Activated CD8-positive, alpha-beta memory T cell treated with anti-CD3 and anti-CD28 coated beads for 36 hours (primary cell): ENCODE measurements around the gene ALDH6A1. TPM values are rescaled to one million over a fixed set of nuclear protein-coding genes. Genes with fewer than 3 reads are reported as not detected.
"Not testable (repeated sequence)": the region's sequence is repeated elsewhere in the genome, so short reads cannot be mapped to it uniquely, and the experiment has no call there.

Source experiments
- CTCF ChIA-PET: fragments of 350-600 bp; sonication (Branson Sonifier 250); formaldehyde crosslinking; loops from one replicate; lab custom pipeline; 2021; ENCODE audit warnings: antibody characterized with exemption; lab: Charles Lee
- POLR2A ChIA-PET: fragments of 350-600 bp; sonication (Branson Sonifier 250); formaldehyde crosslinking; loops from one replicate; lab custom pipeline; 2021; ENCODE audit warnings: antibody characterized with exemption; lab: Charles Lee
- total RNA-seq, 2 experiments: library from RNA; stranded (reverse); gene quantifications; one replicate each; pipeline ENCODE4 v1.2.3, GENCODE V29; 2021

ALDH6A1 gene
- total RNA-seq = 10 to 100 TPM; 12.3 to 12.4 TPM

- ChIA-PET CTCF (no interaction called here), POLR2A (interaction anchor here (0.5 to 1.2 kb wide), 3 partner anchors 10 to 216 kb away, joined by 3 read pairs; no protein-coding TSS in a partner anchor)
These were observed at the start of gene ALDH6A1, which contains the start of gene LIN52 for GRCh38 chr14:74084277-74085046. Gene ALDH6A1 (minus strand): TSS chr14:74084453. CDS start chr14:74084394, 59 bp downstream. Gene LIN52 (plus strand): TSS chr14:74084956. CDS start chr14:74084975, 19 bp downstream.

DNA sequence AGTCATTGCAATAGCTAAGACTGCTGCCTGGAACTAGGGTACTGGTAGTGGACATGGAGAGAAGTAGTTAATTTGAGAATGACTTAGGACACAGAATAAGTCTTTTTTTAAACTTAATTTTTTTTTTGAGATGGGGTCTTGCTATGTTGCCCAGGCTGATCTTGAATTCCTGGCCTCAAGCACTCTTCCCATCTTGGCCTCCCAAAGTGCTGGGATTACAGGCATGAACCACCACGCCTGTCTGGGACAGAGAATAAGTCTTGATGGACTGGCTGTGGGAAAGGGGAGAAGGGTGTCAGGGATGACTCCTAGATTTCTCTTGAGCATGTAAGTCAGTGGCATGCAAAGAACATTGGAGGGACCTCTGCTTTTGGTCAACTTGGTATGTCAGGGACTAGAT is 43.4 kb upstream of the ALDH6A1 start:
- ChIA-PET CTCF (no interaction called here), POLR2A (no interaction called here)

GRCh38 chr14:74126315-74127013 is 42.2 kb upstream of the ALDH6A1 start:
- ChIA-PET CTCF (no interaction called here), POLR2A (no interaction called here)

GRCh38 chr14:74125487-74125886 is 41.2 kb upstream of the ALDH6A1 start:
- CTCF ChIA-PET, POLR2A ChIA-PET: not testable (repeated sequence)

GRCh38 chr14:74111395-74112216 is 27.4 kb upstream of the ALDH6A1 start:
- CTCF ChIA-PET = interaction anchor here (0.7 to 2.7 kb wide), 8 partner anchors 20 to 145 kb away, joined by 3 to 6 read pairs (median 4); no protein-coding TSS in a partner anchor
- POLR2A ChIA-PET = interaction anchor here (0.7 kb wide), 1 partner anchor 156 kb away, joined by 3 read pairs; no protein-coding TSS in a partner anchor

DNA sequence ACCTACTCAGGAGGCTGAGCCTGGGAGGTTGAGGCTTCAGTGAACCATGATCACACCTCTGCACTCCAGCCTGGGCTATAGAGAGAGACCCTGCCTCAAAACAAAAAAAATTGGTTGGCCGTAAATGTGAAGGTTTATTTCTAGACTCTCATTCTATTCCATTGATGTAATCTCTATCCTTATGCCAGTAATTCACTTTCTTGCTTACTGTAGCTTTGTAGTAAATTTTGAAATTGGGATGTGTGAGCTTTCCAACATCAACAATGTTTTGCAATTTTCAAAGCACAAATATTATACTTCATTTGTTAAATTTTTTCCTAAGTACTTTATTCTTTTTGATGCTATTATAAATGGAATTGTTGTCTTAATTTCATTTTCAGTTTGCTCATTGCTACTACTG is 25.1 kb upstream of the ALDH6A1 start:
- POLR2A ChIA-PET = no interaction called here
- CTCF ChIA-PET = interaction anchor here (1.5 to 1.8 kb wide), 2 partner anchors 107 to 143 kb away, joined by 4 to 6 read pairs; no protein-coding TSS in a partner anchor

GRCh38 chr14:74105381-74105780 is 21.1 kb upstream of the ALDH6A1 start:
- CTCF ChIA-PET = no interaction called here

GRCh38 chr14:74089251-74090020 is 5.2 kb upstream of the ALDH6A1 start:
- ChIA-PET POLR2A (no interaction called here), CTCF (interaction anchor here (1.0 kb wide), 1 partner anchor 11 kb away, joined by 3 read pairs; no protein-coding TSS in a partner anchor)

More at GRCh38 chr14:74105381-74105780, 21.1 kb upstream of the ALDH6A1 start:
- POLR2A ChIA-PET = no interaction called here

DNA sequence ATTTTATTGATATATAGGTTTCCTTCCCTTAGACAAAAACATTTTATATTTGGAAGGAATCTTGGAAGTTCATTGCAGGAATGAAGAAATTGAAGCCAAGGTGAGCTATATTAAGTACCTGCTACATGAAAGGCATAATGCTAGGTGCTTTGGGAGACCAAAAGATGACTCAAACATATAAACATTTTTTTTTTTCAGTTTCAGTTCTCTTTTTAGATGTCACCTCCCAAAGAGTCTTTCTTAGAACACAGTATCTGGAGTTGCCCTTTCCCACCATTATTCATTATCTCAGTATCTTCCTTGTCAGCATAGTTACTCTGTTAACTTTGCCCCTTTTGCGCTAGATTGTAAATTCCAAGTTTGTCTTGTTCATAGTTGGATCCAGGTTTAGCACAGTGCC is 1.6 kb upstream of the ALDH6A1 start:
- ChIA-PET CTCF (interaction anchor here (0.6 kb wide), 1 partner anchor 175 kb away, joined by 4 read pairs; no protein-coding TSS in a partner anchor), POLR2A (no interaction called here)

DNA sequence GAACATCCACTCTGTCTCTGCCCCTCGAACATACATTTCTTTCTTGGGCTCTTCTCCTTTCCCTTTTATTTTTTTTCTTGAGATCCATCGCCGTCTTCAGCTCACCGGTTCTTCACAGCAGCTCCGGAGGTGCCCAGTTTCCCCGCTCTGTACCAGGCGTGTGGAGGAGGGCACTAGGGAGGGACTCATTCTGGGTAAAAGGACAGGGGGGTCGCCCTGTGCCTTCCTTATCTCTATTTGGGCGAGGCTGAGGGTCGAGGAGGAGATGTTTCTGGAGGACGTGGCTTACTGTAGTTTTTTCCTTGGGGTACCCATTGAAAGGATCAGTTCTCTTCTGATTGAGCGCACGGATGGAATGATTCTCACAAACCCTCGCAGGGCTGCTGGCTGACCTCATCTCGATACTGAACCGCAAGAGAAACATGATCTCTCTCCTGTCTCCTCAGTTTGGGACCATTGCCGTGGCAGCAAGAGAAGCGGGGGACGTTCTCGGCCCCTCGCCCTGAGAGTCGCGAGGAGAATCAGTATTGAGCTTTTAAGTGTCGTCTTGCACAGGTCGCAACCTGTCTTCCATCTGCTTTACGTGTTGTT is 889 bp upstream of the ALDH6A1 start:
- ChIA-PET CTCF (no interaction called here), POLR2A (no interaction called here)

DNA sequence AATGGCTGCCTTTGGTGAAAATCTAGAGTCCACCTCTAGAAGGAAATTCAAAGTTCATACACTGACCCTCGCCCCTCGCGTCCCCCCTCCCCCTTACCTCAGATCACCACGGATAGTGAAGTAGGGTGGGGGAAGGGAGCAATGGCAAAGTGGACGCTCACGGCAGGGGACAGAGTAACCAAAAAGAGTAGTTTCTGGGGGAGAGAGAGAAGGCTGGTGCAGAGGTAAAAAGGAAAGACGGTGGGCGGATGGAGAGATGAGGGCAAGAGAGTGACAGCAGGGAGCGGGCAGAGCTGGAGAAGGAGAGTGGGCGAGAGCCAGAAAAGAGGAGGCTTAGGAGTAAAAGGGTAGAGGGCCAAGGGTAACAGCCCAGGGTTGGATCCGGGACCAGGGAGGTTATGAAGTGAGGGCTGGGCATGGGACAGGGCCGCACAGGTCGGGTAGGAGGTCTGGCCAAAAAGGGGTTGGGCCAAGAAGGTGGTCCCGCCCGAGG is 423 bp downstream of the ALDH6A1 start:
- ChIA-PET POLR2A (interaction anchor here (0.5 to 1.2 kb wide), 3 partner anchors 11 to 216 kb away, joined by 3 read pairs; no protein-coding TSS in a partner anchor), CTCF (no interaction called here)

- CTCF ChIA-PET = no interaction called here
- POLR2A ChIA-PET = interaction anchor here (1.2 kb wide), 1 partner anchor 65 kb away, joined by 3 read pairs; no protein-coding TSS in a partner anchor
These were observed 1.1 kb downstream of the ALDH6A1 start for GRCh38 chr14:74083161-74083560.

DNA sequence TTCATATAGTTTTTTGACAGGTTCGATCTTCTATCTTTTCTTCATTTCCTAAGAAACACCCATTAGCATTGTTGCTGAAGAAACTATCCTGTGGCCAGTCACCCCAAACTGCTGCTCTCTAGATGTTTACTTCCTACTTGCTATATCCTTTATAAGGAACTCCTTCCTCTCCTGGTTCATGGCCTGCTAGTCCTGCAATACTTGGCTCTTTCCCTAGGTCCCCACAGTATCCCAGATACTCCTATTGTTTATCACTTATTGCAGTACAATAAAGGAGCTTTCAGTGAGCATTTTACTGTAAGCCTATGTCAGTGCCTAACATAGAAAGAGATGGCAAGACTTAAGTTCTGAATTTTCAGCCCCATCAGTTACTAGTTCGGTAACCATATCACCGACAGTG is 2.8 kb downstream of the ALDH6A1 start:
- ChIA-PET CTCF (no interaction called here), POLR2A (interaction anchor here (0.6 kb wide), 1 partner anchor 817 kb away, joined by 7 read pairs; no protein-coding TSS in a partner anchor)

- ChIA-PET CTCF (no interaction called here), POLR2A (no interaction called here)
These were observed 3.3 kb downstream of the ALDH6A1 start for GRCh38 chr14:74080820-74081460.

GRCh38 chr14:74077401-74077800 is 6.9 kb downstream of the ALDH6A1 start:
- CTCF ChIA-PET = no interaction called here
- POLR2A ChIA-PET = interaction anchor here (0.6 kb wide), 2 partner anchors 126 to 508 kb away, joined by 3 to 4 read pairs; partner anchors contain the start of gene ACOT2

DNA sequence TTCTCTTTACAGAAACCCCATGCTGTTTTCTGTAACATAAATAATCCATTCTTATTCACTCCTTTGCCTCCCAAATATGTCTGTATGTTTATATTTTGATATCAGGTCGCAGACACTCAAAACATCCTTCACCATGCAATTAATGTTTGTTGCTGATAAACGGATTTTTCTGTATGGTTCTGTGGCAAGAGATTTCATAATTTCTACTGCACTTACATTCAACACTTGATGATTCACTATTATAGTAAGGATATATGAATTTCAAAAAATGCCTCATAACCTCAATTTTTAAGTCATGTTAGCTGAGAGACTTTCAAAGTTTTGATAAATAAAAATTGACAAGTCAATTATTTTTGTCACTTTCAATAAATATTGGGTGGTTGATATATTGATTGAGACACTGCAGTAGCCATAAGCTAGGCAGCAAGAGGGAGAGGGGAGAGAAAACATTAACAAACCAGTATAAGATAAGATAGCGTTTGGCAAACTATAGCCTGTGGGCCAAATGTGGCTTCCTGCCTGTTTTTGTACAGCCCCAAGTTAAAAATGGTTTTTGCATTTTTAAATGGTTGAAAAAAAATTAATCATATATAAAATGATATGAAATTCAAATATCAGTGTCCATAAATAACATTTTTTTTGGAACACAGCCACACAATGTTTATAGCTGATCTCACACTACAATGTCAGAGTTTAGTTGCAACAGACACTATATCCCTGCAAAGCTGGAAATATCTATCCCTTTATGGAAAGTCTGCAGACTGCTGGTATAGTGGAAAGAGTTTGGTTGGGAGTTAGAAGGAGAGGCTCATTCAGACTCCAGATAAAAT is 18.3 kb downstream of the ALDH6A1 start:
- CTCF ChIA-PET = no interaction called here
- POLR2A ChIA-PET = no interaction called here
